CD14-positive monocyte (primary cell): ENCODE data around the gene GSDME. TPM values are rescaled to one million over a fixed set of nuclear protein-coding genes. Genes with fewer than 3 reads are reported as not detected.

Experiments
- DNase-seq, 3 donors: peaks; one replicate each; pipeline ENCODE4 v3.0.0-alpha.2; 2011 to 2022
- H2AFZ ChIP-seq: 2 replicates; pipeline ENCODE4 v1.6.0; 2012; ENCODE audit warnings: mild to moderate bottlenecking, low read depth, low read length, inconsistent platforms; ENCODE audit not compliant: insufficient read depth, poor library complexity, severe bottlenecking
- H3K27ac ChIP-seq, 2 donors: 1 replicate in 1 of 2; 2 replicates in 1 of 2; pipeline ENCODE4 v1.5.1; 2012 to 2013; ENCODE audit warnings: low read length in 2 of 2, control low read depth in 1 of 2, inconsistent platforms in 1 of 2, low read depth in 1 of 2, mild to moderate bottlenecking in 1 of 2
- H3K27me3 ChIP-seq, 2 donors: one replicate each; pipeline versions ENCODE4 v1.6.0 to v1.6.1; 2011 to 2013; ENCODE audit warnings: low read length in 2 of 2; ENCODE audit not compliant: control insufficient read depth in 2 of 2, insufficient read depth in 2 of 2
- H3K36me3 ChIP-seq, 2 donors: replicated peaks in 1 of 2; 1 replicate in 1 of 2; 2 replicates in 1 of 2; pipeline versions ENCODE4 v1.5.1 to v1.6.1; 2012 to 2013; ENCODE audit warnings: low read length in 2 of 2, control low read depth in 1 of 2, inconsistent platforms in 1 of 2, mild to moderate bottlenecking in 1 of 2; ENCODE audit not compliant: insufficient read depth in 2 of 2, control insufficient read depth in 1 of 2
- H3K4me1 ChIP-seq, 2 donors: 1 replicate in 1 of 2; 2 replicates in 1 of 2; pipeline versions ENCODE4 v1.5.1 to v1.6.1; 2012 to 2013; ENCODE audit warnings: low read length in 2 of 2, control low read depth in 1 of 2, inconsistent platforms in 1 of 2, mild to moderate bottlenecking in 1 of 2, moderate library complexity in 1 of 2; ENCODE audit not compliant: insufficient read depth in 2 of 2, control insufficient read depth in 1 of 2
- H3K4me2 ChIP-seq: replicated peaks from 2 replicates; pipeline ENCODE3; 2012; ENCODE audit warnings: low read length, moderate library complexity, mild to moderate bottlenecking; ENCODE audit not compliant: poor library complexity, severe bottlenecking; ENCODE audit errors: extremely low read depth
- H3K4me3 ChIP-seq, 3 experiments: fragments of 200-600 bp in 1 of 3; sonication (generic) in 1 of 3; replicated peaks in 1 of 3; 1 replicate in 2 of 3; 2 replicates in 1 of 3; pipeline ENCODE4 v1.5.1; 2011 to 2013; ENCODE audit warnings: low read length in 3 of 3, mild to moderate bottlenecking in 3 of 3, control low read depth in 2 of 3, low read depth in 2 of 3, inconsistent platforms in 1 of 3, moderate library complexity in 1 of 3
- H3K79me2 ChIP-seq: 2 replicates; pipeline ENCODE4 v1.6.0; 2012; ENCODE audit warnings: mild to moderate bottlenecking, control low read depth, inconsistent platforms, low read length, moderate library complexity; ENCODE audit not compliant: insufficient read depth
- H3K9ac ChIP-seq: 2 replicates; pipeline ENCODE4 v1.6.0; 2017; ENCODE audit warnings: low read length, mild to moderate bottlenecking; ENCODE audit not compliant: insufficient read depth, poor library complexity, severe bottlenecking
- H3K9me3 ChIP-seq, 2 donors: replicated peaks in 1 of 2; 1 replicate in 1 of 2; 2 replicates in 1 of 2; pipeline versions ENCODE4 v1.5.1 to v1.6.1; 2012 to 2013; ENCODE audit warnings: low read length in 2 of 2, control low read depth in 1 of 2; ENCODE audit not compliant: control insufficient read depth in 1 of 2, insufficient read depth in 1 of 2
- H4K20me1 ChIP-seq: 2 replicates; pipeline ENCODE4 v1.6.0; 2012; ENCODE audit warnings: mild to moderate bottlenecking, low read length, control low read depth, moderate library complexity; ENCODE audit not compliant: insufficient read depth
- H3K27ac Mint-ChIP-seq, 7 donors: one replicate each; pipeline ENCODE4 v1.8.0; 2020; ENCODE audit warnings: mild to moderate bottlenecking in 7 of 7, mixed read lengths in 7 of 7, moderate library complexity in 6 of 7, inconsistent platforms in 2 of 7
- H3K27me3 Mint-ChIP-seq, 3 donors: one replicate each; pipeline ENCODE4 v1.8.0; 2021 to 2022; ENCODE audit warnings: low read depth in 3 of 3, mild to moderate bottlenecking in 3 of 3, mixed read lengths in 3 of 3, moderate library complexity in 3 of 3, inconsistent platforms in 1 of 3
- H3K36me3 Mint-ChIP-seq, 2 donors: one replicate each; pipeline ENCODE4 v1.8.0; 2020; ENCODE audit warnings: mixed read lengths in 2 of 2, inconsistent platforms in 1 of 2, mild to moderate bottlenecking in 1 of 2
- H3K4me1 Mint-ChIP-seq: one replicate; pipeline ENCODE4 v1.8.0; 2020; ENCODE audit warnings: mild to moderate bottlenecking, mixed read lengths
- H3K4me3 Mint-ChIP-seq, 2 donors: one replicate each; pipeline ENCODE4 v1.8.0; 2020; ENCODE audit warnings: mild to moderate bottlenecking in 2 of 2, mixed read lengths in 2 of 2, moderate library complexity in 1 of 2
- H3K9me3 Mint-ChIP-seq, 7 donors: one replicate each; pipeline ENCODE4 v1.8.0; 2020 to 2022; ENCODE audit warnings: mixed read lengths in 7 of 7, mild to moderate bottlenecking in 6 of 7, moderate library complexity in 6 of 7, inconsistent platforms in 2 of 7
- WGBS: methylation state at CpG from one replicate; pipeline ENCODE4 v1.1.5; 2013; ENCODE audit warnings: missing lambda C conversion rate; ENCODE audit not compliant: insufficient coverage; 5-methylcytosine and 5-hydroxymethylcytosine counted together
- intact Hi-C, 2 donors: fragments of 100-400 bp; cut with micrococcal nuclease; formaldehyde crosslinking; loops; one replicate each; pipeline versions ENCODE4 v1.15.0 to v1.15.1; 2023
- polyA plus RNA-seq, 3 donors: library from polyadenylated mRNA; depleted of rRNA in 1 of 3; unstranded in 2 of 3; stranded (reverse) in 1 of 3; fragments of 300-500 nt in 2 of 3; fragments of >200 nt in 1 of 3; fragmentation: Illumina TruSeq in 2 of 3; gene quantifications; 1 replicate in 2 of 3; 2 replicates in 1 of 3; pipeline ENCODE4 v1.2.3, GENCODE V29; 2012 to 2021
- TF ChIP-seq, protein P1 (sequence below): fragments of 200-600 bp; IDR thresholded peaks from one replicate; pipeline ENCODE4 v1.8.0; 2022; ENCODE audit warnings: antibody characterized with exemption, mild to moderate bottlenecking

Gene GSDME
- polyA plus RNA-seq, 3 donors, result 1.3 to 2.3 TPM; not detected in 1

GRCh38 chr7:24762771-24763170 is 5.5 kb upstream of the GSDME start:
- Mint-ChIP-seq H3K9me3 (peaks cover 0 to 5% (median 0%) of the 10 kb centered on the region in 7 donors), H3K36me3 (peaks cover 0 to 4% of the 10 kb centered on the region in 2 donors), H3K27ac (no peak overlapping the region), H3K27me3 (peaks cover 18 to 43% (median 27%) of the 10 kb centered on the region in 3 donors), H3K4me3 (no peak overlapping the region), H3K4me1 (peaks cover 10% of the 10 kb centered on the region)
- no peak overlapping the region for H2AFZ ChIP-seq
- H3K4me3 ChIP-seq, result no peak overlapping the region
- intact Hi-C loops, result no loop called here
- H3K9ac ChIP-seq, result no peak overlapping the region
- no peak overlapping the region for H3K27ac ChIP-seq
- no peaks in the 10 kb centered on the region for H3K79me2 ChIP-seq
- H3K9me3 ChIP-seq, result no peaks in the 10 kb centered on the region
- TF ChIP-seq, protein P1, sequence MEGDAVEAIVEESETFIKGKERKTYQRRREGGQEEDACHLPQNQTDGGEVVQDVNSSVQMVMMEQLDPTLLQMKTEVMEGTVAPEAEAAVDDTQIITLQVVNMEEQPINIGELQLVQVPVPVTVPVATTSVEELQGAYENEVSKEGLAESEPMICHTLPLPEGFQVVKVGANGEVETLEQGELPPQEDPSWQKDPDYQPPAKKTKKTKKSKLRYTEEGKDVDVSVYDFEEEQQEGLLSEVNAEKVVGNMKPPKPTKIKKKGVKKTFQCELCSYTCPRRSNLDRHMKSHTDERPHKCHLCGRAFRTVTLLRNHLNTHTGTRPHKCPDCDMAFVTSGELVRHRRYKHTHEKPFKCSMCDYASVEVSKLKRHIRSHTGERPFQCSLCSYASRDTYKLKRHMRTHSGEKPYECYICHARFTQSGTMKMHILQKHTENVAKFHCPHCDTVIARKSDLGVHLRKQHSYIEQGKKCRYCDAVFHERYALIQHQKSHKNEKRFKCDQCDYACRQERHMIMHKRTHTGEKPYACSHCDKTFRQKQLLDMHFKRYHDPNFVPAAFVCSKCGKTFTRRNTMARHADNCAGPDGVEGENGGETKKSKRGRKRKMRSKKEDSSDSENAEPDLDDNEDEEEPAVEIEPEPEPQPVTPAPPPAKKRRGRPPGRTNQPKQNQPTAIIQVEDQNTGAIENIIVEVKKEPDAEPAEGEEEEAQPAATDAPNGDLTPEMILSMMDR, result no peak
- peaks cover 25% of the 10 kb centered on the region in 2 donors for H3K27me3 ChIP-seq
- no peak overlapping the region for H3K4me2 ChIP-seq
- peaks cover 5 to 6% of the 10 kb centered on the region in 2 donors for H3K4me1 ChIP-seq
- DNase-seq, result no peak
- no peaks in the 10 kb centered on the region for H3K36me3 ChIP-seq
- no peaks in the 10 kb centered on the region for H4K20me1 ChIP-seq
- WGBS, result 95% methylated on average over 5 of the region's 7 CpGs

- Histone ChIP-seq H3K4me3 (no peak overlapping the region), H3K9me3 (no peaks in the 10 kb centered on the region), H3K79me2 (no peaks in the 10 kb centered on the region), H2AFZ (no peak overlapping the region), H4K20me1 (no peaks in the 10 kb centered on the region), H3K27ac (no peak overlapping the region), H3K36me3 (no peaks in the 10 kb centered on the region), H3K4me1 (peaks cover 20 to 24% of the 10 kb centered on the region in 2 donors), H3K27me3 (peaks cover 35 to 41% of the 10 kb centered on the region in 2 donors), H3K9ac (no peak overlapping the region), H3K4me2 (no peak overlapping the region)
- Mint-ChIP-seq H3K4me3 (no peak overlapping the region), H3K4me1 (peaks cover 22% of the 10 kb centered on the region), H3K27ac (no peak overlapping the region), H3K27me3 (peaks cover 29 to 58% (median 37%) of the 10 kb centered on the region in 3 donors), H3K36me3 (peaks cover 0 to 4% of the 10 kb centered on the region in 2 donors), H3K9me3 (peaks cover 0 to 13% (median 3%) of the 10 kb centered on the region in 7 donors)
- TF ChIP-seq, protein P1, result no peak
- DNase-seq, result no peak
- WGBS, result no CpG with 5 or more reads among the region's 1 CpG
- intact Hi-C loops, result no loop called here
Observed at GRCh38 chr7:24760968-24761367, 3.7 kb upstream of the GSDME start.
